HepG2 (cell line): ENCODE data around the gene OSER1. TPM values are rescaled to one million over a fixed set of nuclear protein-coding genes. Genes with fewer than 3 reads are reported as not detected.
A peak's percentile ranks its signal among the peaks of the same experiment; 100 is the strongest.

Experiments
- MYNN ChIP-seq: sonication (generic); formaldehyde crosslinking; IDR thresholded peaks from 2 replicates; pipeline ENCODE4 v1.4.0; 2020; ENCODE audit warnings: mild to moderate bottlenecking, low read depth, missing genetic modification reagents
- PAWR ChIP-seq: sonication (generic); formaldehyde crosslinking; IDR thresholded peaks from 2 replicates; pipeline ENCODE4 v1.4.0; 2020; ENCODE audit warnings: missing genetic modification reagents, mild to moderate bottlenecking, borderline replicate concordance
- RFX1 ChIP-seq: fragments of 450-650 bp; IDR thresholded peaks from 2 replicates; pipeline ENCODE4 v1.6.1; 2017
- ZNF343 ChIP-seq: sonication (generic); formaldehyde crosslinking; IDR thresholded peaks from 2 replicates; pipeline ENCODE4 v1.4.0; 2020; ENCODE audit warnings: mild to moderate bottlenecking, missing genetic modification reagents
- ZNF570 ChIP-seq: sonication (generic); formaldehyde crosslinking; IDR thresholded peaks from 2 replicates; pipeline ENCODE4 v1.4.0; 2020; ENCODE audit warnings: mild to moderate bottlenecking, missing genetic modification reagents, borderline replicate concordance
- polyA plus RNA-seq, 8 experiments: library from polyadenylated mRNA; depleted of rRNA in 3 of 8; stranded (reverse) in 7 of 8; unstranded in 1 of 8; fragments of >200 nt; fragmentation: Illumina TruSeq in 4 of 8; extraction: Trizol in 4 of 8; gene quantifications; 2 replicates each; pipeline versions ENCODE4 v1.2.1 to v1.2.3, GENCODE V29; 2011 to 2016; ENCODE audit warnings: low read depth in 4 of 8, missing spikeins in 1 of 8, mixed read lengths in 1 of 8; ENCODE audit not compliant: insufficient read depth in 1 of 8
- total RNA-seq, 5 experiments: library from RNA; depleted of rRNA; stranded (reverse); fragments of >200 nt; fragmentation: Illumina TruSeq; extraction: Trizol; gene quantifications; 2 replicates each; pipeline ENCODE4 v1.2.3, GENCODE V29; 2016; ENCODE audit warnings: low read depth in 1 of 5
- TF ChIP-seq, protein P1 (sequence below): IDR thresholded peaks from 2 replicates; pipeline ENCODE4 v1.6.1; 2016; ENCODE audit warnings: missing biosample characterization, missing genetic modification reagents, low read depth
- TF ChIP-seq, protein P2 (sequence below): sonication (generic); formaldehyde crosslinking; IDR thresholded peaks from 2 replicates; pipeline ENCODE4 v1.9.0; 2021; ENCODE audit warnings: missing genetic modification reagents, mild to moderate bottlenecking, borderline replicate concordance
- TF ChIP-seq, protein P3 (sequence below): sonication (generic); formaldehyde crosslinking; IDR thresholded peaks from 2 replicates; pipeline ENCODE4 v1.4.0; 2020; ENCODE audit warnings: missing genetic modification reagents
- TF ChIP-seq, protein P4 (sequence below): sonication (generic); formaldehyde crosslinking; IDR thresholded peaks from 2 replicates; pipeline ENCODE4 v1.4.0; 2020; ENCODE audit warnings: mild to moderate bottlenecking, missing genetic modification reagents
- TF ChIP-seq, protein P5 (sequence below): sonication (generic); formaldehyde crosslinking; IDR thresholded peaks from 2 replicates; pipeline ENCODE4 v1.8.0; 2022; ENCODE audit warnings: mild to moderate bottlenecking, missing genetic modification reagents
- TF ChIP-seq, protein P6 (sequence below): sonication (generic); formaldehyde crosslinking; IDR thresholded peaks from 2 replicates; pipeline ENCODE4 v1.8.1; 2023; ENCODE audit warnings: mild to moderate bottlenecking, inconsistent platforms, moderate library complexity, missing genetic modification reagents, borderline replicate concordance
- TF ChIP-seq, protein P7 (sequence below), 2 experiments: sonication (generic) in 1 of 2; formaldehyde crosslinking in 1 of 2; IDR thresholded peaks; 2 replicates each; pipeline versions ENCODE4 v1.6.1 to v1.9.0; 2014 to 2022; ENCODE audit warnings: antibody characterized with exemption in 1 of 2, borderline replicate concordance in 1 of 2, inconsistent platforms in 1 of 2, low read depth in 1 of 2, missing genetic modification reagents in 1 of 2

Gene OSER1
- total and polyA plus RNA-seq, 2 of the 13 experiments (the other 11 are each of a cell fraction or from before 2014, with no cell fraction given): 71.2 to 71.5 TPM

DNA sequence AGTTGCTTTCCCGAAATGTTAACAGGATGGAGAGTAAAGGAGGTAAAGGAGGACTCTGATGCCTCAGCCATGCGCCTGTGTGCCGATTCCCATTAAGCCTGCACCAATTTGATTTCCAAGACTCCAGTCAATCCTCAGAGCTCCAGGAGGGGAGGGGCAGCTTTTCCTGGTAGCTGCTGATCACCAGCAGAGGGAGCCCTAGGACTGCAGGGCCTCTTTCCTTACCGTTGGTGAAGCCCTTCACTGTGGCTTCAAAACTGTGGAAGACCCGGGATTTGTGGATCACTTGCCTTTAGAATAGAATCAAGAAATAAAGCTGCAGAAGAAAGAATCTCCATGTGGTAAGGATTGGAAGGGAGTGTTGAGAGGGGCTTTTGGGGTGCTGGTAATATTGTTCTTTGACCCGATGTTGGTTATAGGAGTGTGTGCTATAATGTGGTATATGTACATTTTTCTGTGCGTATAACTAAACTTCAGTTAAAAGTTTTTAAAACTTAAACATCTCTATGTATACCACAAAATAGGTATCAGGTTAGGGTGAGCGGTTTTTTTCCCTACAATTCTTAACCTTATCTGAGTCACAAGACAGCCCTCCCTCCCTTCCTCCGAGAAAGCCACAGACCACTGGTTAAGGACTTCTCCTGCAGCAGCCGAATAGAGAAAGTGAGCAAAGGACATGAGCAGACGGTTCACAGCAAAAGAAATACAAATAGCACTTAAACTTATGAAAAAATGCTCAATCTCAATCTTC is 6.9 kb upstream of the OSER1 start (continued):
- TF ChIP-seq, protein P1, sequence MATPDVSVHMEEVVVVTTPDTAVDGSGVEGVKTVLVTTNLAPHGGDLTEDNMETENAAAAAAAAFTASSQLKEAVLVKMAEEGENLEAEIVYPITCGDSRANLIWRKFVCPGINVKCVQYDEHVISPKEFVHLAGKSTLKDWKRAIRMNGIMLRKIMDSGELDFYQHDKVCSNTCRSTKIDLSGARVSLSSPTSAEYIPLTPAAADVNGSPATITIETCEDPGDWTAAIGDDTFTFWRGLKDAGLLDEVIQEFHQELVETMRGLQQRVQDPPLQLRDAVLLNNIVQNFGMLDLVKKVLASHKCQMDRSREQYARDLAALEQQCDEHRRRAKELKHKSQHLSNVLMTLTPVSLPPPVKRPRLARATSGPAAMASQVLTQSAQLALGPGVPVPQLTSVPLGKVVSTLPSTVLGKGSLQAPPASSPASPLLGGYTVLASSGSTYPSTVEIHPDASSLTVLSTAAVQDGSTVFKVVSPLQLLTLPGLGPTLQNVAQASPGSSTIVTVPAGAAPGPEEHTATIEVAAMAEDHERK (CRISPR knock-in tag): no peak
- TF ChIP-seq, protein P2, sequence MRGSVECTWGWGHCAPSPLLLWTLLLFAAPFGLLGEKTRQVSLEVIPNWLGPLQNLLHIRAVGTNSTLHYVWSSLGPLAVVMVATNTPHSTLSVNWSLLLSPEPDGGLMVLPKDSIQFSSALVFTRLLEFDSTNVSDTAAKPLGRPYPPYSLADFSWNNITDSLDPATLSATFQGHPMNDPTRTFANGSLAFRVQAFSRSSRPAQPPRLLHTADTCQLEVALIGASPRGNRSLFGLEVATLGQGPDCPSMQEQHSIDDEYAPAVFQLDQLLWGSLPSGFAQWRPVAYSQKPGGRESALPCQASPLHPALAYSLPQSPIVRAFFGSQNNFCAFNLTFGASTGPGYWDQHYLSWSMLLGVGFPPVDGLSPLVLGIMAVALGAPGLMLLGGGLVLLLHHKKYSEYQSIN (CRISPR knock-in tag): no peak
- TF ChIP-seq, protein P3, sequence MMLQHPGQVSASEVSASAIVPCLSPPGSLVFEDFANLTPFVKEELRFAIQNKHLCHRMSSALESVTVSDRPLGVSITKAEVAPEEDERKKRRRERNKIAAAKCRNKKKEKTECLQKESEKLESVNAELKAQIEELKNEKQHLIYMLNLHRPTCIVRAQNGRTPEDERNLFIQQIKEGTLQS (CRISPR knock-in tag): no peak
- TF ChIP-seq, protein P4, sequence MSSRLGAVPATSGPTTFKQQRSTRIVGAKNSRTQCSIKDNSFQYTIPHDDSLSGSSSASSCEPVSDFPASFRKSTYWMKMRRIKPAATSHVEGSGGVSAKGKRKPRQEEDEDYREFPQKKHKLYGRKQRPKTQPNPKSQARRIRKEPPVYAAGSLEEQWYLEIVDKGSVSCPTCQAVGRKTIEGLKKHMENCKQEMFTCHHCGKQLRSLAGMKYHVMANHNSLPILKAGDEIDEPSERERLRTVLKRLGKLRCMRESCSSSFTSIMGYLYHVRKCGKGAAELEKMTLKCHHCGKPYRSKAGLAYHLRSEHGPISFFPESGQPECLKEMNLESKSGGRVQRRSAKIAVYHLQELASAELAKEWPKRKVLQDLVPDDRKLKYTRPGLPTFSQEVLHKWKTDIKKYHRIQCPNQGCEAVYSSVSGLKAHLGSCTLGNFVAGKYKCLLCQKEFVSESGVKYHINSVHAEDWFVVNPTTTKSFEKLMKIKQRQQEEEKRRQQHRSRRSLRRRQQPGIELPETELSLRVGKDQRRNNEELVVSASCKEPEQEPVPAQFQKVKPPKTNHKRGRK (CRISPR knock-in tag): no peak
- TF ChIP-seq, protein P5, sequence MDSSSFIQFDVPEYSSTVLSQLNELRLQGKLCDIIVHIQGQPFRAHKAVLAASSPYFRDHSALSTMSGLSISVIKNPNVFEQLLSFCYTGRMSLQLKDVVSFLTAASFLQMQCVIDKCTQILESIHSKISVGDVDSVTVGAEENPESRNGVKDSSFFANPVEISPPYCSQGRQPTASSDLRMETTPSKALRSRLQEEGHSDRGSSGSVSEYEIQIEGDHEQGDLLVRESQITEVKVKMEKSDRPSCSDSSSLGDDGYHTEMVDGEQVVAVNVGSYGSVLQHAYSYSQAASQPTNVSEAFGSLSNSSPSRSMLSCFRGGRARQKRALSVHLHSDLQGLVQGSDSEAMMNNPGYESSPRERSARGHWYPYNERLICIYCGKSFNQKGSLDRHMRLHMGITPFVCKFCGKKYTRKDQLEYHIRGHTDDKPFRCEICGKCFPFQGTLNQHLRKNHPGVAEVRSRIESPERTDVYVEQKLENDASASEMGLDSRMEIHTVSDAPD (CRISPR knock-in tag): 0 out of 2 replicates have a peak, but pooled peaks have one; percentile 37
- TF ChIP-seq, protein P6, sequence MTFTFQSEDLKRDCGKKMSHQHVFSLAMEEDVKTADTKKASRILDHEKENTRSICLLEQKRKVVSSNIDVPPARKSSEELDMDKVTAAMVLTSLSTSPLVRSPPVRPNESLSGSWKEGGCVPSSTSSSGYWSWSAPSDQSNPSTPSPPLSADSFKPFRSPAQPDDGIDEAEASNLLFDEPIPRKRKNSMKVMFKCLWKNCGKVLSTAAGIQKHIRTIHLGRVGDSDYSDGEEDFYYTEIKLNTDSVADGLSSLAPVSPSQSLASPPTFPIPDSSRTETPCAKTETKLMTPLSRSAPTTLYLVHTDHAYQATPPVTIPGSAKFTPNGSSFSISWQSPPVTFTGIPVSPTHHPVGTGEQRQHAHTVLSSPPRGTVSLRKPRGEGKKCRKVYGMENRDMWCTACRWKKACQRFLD (CRISPR knock-in tag): no peak
- no peak for TF ChIP-seq ZNF343 (CRISPR knock-in tag)
- TF ChIP-seq, protein P7, sequence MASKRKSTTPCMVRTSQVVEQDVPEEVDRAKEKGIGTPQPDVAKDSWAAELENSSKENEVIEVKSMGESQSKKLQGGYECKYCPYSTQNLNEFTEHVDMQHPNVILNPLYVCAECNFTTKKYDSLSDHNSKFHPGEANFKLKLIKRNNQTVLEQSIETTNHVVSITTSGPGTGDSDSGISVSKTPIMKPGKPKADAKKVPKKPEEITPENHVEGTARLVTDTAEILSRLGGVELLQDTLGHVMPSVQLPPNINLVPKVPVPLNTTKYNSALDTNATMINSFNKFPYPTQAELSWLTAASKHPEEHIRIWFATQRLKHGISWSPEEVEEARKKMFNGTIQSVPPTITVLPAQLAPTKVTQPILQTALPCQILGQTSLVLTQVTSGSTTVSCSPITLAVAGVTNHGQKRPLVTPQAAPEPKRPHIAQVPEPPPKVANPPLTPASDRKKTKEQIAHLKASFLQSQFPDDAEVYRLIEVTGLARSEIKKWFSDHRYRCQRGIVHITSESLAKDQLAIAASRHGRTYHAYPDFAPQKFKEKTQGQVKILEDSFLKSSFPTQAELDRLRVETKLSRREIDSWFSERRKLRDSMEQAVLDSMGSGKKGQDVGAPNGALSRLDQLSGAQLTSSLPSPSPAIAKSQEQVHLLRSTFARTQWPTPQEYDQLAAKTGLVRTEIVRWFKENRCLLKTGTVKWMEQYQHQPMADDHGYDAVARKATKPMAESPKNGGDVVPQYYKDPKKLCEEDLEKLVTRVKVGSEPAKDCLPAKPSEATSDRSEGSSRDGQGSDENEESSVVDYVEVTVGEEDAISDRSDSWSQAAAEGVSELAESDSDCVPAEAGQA (IDR thresholded peaks at IDR 0.05; ENCODE audit: low read depth): no peak
- TF ChIP-seq, protein P7 (CRISPR knock-in tag; IDR thresholded peaks at IDR 0.05; ENCODE audit: borderline replicate concordance): no peak
- no peak for TF ChIP-seq PAWR (CRISPR knock-in tag)
- no peak for TF ChIP-seq RFX1
- TF ChIP-seq ZNF570 (CRISPR knock-in tag): no peak
- no peak for TF ChIP-seq MYNN (CRISPR knock-in tag)
